Measurements from ENCODE around the gene CBFA2T2.
"Not testable (repeated sequence)": the region's sequence is repeated elsewhere in the genome, so short reads cannot be mapped to it uniquely, and the experiment has no call there.

Gene CBFA2T2

GRCh38 chr20:33532753-33533459, 43.0 kb downstream of the CBFA2T2 start:
- intact Hi-C loops (cut with DNase I) = no loop called here
- no peak for DNase-seq

GRCh38 chr20:33535717-33536116, 45.8 kb downstream of the CBFA2T2 start:
- intact Hi-C loops (cut with DNase I); DNase-seq: not testable (repeated sequence)

- intact Hi-C loops (cut with DNase I) = no loop called here
- DNase-seq = no peak
These were observed 47.7 kb downstream of the CBFA2T2 start for GRCh38 chr20:33537608-33538007.

GRCh38 chr20:33539129-33539528, 49.2 kb downstream of the CBFA2T2 start:
- DNase-seq = no peak
- intact Hi-C loops (cut with DNase I) = no loop called here

- intact Hi-C loops (cut with DNase I) = no loop called here
- DNase-seq = no peak
These were observed 50.5 kb downstream of the CBFA2T2 start for GRCh38 chr20:33540427-33540826.

GRCh38 chr20:33541074-33541473, 51.2 kb downstream of the CBFA2T2 start:
- intact Hi-C loops (cut with DNase I) = no loop called here
- no peak for DNase-seq

GRCh38 chr20:33541797-33542196, 51.9 kb downstream of the CBFA2T2 start:
- intact Hi-C loops (cut with DNase I) = no loop called here
- no peak for DNase-seq

- intact Hi-C loops (cut with DNase I) = no loop called here
- DNase-seq = no peak
These were observed 55.9 kb downstream of the CBFA2T2 start for GRCh38 chr20:33545763-33546162.

GRCh38 chr20:33549229-33549999, 59.5 kb downstream of the CBFA2T2 start:
- no peak for DNase-seq
- intact Hi-C loops (cut with DNase I) = no loop called here

- intact Hi-C loops (cut with DNase I) = no loop called here
These were observed 61.9 kb downstream of the CBFA2T2 start for GRCh38 chr20:33551778-33552177.

GRCh38 chr20:33552519-33552918, 62.6 kb downstream of the CBFA2T2 start:
- intact Hi-C loops (cut with DNase I) = no loop called here
- DNase-seq = no peak

More at GRCh38 chr20:33551778-33552177, 61.9 kb downstream of the CBFA2T2 start:
- DNase-seq = no peak

- intact Hi-C loops (cut with DNase I) = no loop called here
- DNase-seq = no peak
These were observed 63.6 kb downstream of the CBFA2T2 start for GRCh38 chr20:33553516-33553915.

GRCh38 chr20:33554914-33555420, 65.1 kb downstream of the CBFA2T2 start:
- no peak for DNase-seq
- intact Hi-C loops (cut with DNase I) = no loop called here

- intact Hi-C loops (cut with DNase I) = no loop called here
- no peak for DNase-seq
These were observed 65.9 kb downstream of the CBFA2T2 start for GRCh38 chr20:33555755-33556154.

- no peak for DNase-seq
- intact Hi-C loops (cut with DNase I) = no loop called here
These were observed 66.3 kb downstream of the CBFA2T2 start for GRCh38 chr20:33556246-33556645.

GRCh38 chr20:33558348-33559144, 68.7 kb downstream of the CBFA2T2 start:
- intact Hi-C loops (cut with DNase I) = no loop called here
- no peak for DNase-seq

- no peak for DNase-seq
- intact Hi-C loops (cut with DNase I) = no loop called here
These were observed 69.3 kb downstream of the CBFA2T2 start for GRCh38 chr20:33559212-33559611.

GRCh38 chr20:33560026-33560425, 70.1 kb downstream of the CBFA2T2 start:
- intact Hi-C loops (cut with DNase I) = no loop called here
- no peak for DNase-seq

- intact Hi-C loops (cut with DNase I); DNase-seq: not testable (repeated sequence)
These were observed 71.2 kb downstream of the CBFA2T2 start for GRCh38 chr20:33561053-33561452.
